Fibroblast of the conjunctiva (primary cell): Measurements from ENCODE around the gene MISP3.

Experiments
- DNase-seq: peaks from one replicate; pipeline ENCODE4 v3.0.0-alpha.2; 2010; ENCODE audit warnings: low read depth

MISP3 gene

GRCh38 chr19:14102756-14103155, 30.2 kb downstream of the MISP3 start:
- DNase-seq = no peak

- DNase-seq = no peak
These were observed 30.7 kb downstream of the MISP3 start for GRCh38 chr19:14103310-14103709.

GRCh38 chr19:14105680-14106079, 33.1 kb downstream of the MISP3 start:
- DNase-seq = no peak

DNA sequence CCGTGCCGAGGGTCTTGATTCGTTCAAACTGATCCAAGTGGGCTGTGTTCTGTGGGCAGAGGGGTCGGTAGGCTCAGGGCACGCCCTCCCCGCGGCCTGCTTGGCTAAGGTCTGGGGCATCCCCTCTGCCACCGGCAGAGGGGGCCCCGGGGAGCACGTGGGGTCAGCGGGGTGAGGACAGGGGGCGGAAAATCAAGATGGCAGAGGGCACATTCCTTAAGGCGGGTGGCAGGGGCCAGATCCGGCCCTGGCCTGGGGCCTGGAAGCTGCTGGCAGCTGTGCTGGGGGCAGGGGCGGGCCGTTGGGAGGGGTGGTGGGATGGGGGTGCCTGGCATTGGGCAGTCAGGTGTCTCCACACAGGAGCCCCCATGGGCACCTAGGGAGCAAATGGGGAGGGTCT, 34.3 kb downstream of the MISP3 start:
- no peak for DNase-seq

GRCh38 chr19:14107581-14108461, 35.2 kb downstream of the MISP3 start:
- no peak for DNase-seq

- no peak for DNase-seq
These were observed 38.1 kb downstream of the MISP3 start for GRCh38 chr19:14110650-14111049.

DNA sequence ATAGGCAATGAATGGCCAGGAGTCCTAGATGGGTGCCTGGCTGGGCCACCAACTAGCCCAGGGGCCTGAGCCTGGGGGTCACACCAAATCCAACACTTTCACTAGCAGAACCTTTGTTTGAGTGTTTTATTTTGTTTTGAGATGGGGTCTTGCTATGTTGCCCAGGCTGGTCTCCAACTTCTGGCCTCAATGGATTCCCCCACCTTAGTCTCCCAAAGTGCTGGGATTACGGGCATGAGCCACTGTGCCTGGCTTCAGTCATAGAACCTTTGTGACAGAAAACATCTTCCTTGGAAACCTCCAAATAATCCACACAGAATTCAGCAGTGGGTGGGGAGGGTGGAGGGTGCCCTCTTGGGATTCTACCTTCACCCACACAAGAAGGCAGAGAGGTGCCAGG, 38.9 kb downstream of the MISP3 start:
- no peak for DNase-seq

DNA sequence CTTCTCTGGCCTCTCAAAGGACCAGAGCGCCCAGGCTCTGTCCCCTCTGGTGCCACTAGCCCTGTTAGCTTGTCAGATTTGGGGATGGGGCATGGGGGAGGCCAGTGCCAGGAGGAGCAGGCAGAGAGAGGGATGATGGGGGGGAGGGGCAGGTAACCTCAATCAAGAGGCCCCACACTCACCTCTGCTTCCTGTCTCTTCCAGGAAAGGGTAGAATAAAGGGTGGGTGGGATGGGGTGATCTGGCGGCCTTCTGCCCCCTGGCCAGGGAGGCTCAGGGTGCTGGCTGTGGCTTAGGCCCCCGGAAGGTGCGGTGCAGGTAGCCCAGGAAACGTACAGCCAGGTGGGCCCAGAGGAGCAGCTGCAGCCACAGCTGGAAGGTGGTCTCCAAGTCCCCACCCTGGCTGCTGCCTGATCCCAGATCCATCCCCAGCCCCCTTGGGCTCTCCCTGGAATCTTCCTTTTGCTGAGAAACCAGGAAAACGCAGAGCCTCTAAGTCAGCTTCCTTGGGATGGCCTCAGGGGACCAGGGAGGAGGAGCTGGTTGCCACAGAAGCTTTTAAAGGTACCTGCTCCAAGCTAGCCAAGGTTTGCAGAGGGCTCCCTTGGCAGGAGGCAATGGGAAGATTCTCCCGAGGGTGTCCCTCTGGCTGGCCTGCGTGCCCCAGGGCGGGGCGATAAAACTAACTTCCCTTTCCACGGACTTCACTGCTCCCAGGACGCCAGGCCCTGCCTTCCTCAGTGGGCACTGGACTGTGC, 39.6 kb downstream of the MISP3 start:
- DNase-seq = no peak

DNA sequence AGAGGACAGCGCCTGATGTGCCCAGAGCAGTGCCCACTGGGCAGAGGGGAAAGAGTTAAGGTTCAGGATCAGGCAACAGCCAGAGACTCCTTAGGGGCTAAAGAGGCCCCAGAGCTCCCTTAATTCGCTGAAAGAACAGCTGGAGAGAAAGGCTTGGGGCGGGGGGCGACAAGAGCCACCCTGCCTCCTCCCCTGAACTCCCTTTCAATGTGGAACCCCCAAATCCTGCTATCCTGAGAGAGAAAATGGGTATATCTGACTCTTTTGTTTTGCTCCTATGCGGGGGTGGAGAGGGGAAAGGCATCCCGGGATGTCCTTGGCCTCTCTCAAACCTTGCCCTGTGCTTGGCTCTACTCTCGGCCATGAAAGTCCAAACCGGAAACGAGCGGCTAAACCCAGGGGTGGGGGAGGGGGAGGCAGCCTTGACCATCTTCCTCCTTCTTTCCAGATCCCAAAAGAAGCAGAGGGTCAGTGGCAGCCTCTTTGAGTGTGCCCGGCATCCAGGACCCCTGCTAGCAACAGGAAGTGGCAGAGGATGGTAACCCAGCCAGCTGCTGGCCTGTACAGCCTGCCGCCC, 40.3 kb downstream of the MISP3 start:
- DNase-seq = no peak

DNA sequence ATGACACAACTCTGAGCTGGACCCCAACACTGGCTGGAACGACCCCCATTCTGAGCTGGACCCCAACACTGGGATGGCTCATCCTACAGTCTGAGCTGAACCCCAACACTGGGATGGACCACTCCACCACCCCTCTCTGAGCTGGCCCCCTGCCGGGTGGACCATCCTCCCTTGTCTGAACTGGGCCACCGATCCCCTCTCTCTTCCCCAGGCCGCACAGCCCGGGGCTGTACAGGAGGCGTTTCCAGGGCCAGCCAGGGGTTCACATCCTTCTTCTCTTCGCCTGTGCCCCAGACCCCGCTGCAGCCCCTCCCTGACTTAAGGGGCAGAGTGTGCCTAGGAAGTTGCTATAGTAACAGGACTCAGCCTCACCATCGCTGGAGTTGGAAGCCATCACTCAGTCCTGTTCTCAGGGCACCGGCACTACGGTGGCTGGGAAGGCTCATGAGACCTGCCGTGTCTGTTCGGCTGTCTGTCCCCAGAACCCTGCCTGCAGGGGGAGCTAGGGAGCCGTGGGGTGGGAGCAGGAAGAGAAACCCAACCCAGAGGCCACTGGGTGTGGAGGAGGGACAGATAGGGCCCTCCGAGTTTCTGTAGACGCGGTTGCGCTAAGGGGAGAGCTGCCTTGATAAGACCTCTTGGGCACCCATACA, 41.3 kb downstream of the MISP3 start:
- DNase-seq = no peak

- no peak for DNase-seq
These were observed 41.9 kb downstream of the MISP3 start for GRCh38 chr19:14114439-14114838.

- DNase-seq = no peak
These were observed 42.3 kb downstream of the MISP3 start for GRCh38 chr19:14114854-14115253.

- no peak for DNase-seq
These were observed 43.2 kb downstream of the MISP3 start for GRCh38 chr19:14115756-14116155.

GRCh38 chr19:14116525-14116917, 43.9 kb downstream of the MISP3 start:
- DNase-seq = no peak

DNA sequence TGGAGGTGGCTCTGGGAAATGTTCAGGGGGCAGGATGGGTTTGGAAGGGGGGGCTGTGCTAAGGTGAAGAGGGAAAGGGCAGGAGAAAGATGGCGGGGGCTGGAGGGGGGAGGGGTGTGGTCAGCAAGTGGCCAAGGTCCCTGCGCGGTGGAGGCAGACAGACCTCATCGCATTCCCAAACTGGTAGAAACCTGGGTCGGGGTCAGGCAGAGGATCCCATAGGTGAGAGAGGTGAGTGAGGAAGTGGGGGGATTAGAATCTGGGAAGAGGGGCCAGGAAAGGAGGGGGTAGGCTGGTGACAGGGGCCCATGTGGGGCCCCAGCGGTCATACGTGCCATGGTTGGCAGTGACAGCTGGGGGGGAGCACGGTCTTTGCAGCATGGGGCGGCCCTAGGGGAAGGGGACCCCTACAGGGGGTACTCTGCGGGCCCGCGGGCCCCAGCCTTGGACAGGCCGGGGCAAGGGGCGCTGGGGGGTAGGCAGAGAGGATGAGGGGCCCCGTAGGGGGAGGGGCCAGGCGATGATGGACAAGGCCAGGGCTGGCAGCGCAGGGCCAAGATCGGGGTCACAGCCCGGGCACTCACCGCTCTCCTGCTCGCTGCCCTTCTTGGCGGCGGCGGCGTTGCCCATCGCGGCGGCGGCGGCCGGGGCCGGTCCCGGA, 44.5 kb downstream of the MISP3 start:
- no peak for DNase-seq

GRCh38 chr19:14117668-14118164, 45.1 kb downstream of the MISP3 start, which contains the start of gene PRKACA:
Gene PRKACA (minus strand): TSS chr19:14117762. CDS start chr19:14117547, 215 bp downstream.
- peak; percentile 98 for DNase-seq

DNA sequence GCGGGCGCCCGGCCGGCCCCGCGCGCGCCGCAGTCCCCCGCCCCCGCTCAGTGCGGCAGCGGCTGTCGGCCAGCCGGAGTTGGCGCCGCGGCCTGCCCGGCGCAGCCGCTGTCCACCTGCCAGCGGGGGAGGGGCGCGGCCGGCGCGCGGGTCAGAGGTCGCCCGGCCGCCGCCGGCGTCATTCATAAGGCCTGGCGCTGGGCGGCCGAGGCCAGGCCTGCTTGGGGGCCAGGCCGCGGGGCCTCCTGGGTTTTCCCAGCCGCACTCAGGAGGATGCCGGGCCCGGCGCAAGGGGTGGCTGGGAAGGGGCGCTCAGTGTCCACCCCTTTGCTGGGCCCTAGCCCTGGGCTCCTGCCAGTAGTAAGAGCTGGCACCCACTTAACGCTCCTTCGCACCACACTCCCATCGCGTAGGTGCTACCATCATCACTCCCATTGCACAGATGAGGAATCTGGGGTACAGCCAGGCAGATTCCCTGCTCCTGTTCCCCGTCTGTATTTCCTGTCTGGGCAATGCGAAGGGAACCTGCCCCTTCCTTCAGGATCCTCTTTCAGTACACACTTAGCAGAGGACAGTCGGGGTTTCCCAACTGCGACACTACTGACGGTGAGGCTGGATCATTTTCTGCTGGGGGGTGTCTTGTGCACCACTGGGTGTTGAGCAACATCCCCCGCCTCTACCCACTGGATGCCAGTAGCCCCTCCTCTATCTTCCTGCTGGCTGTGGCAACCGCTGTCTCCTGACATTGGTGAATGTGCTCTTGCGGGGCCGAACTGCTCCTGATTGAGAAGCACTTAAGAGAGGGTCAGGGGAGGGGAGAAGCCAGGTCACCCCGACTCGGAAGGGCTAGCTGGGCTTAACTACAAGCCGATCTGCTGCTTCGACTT, 45.8 kb downstream of the MISP3 start:
- DNase-seq = peak; percentile 63

GRCh38 chr19:14119146-14119545, 46.6 kb downstream of the MISP3 start:
- no peak for DNase-seq

DNA sequence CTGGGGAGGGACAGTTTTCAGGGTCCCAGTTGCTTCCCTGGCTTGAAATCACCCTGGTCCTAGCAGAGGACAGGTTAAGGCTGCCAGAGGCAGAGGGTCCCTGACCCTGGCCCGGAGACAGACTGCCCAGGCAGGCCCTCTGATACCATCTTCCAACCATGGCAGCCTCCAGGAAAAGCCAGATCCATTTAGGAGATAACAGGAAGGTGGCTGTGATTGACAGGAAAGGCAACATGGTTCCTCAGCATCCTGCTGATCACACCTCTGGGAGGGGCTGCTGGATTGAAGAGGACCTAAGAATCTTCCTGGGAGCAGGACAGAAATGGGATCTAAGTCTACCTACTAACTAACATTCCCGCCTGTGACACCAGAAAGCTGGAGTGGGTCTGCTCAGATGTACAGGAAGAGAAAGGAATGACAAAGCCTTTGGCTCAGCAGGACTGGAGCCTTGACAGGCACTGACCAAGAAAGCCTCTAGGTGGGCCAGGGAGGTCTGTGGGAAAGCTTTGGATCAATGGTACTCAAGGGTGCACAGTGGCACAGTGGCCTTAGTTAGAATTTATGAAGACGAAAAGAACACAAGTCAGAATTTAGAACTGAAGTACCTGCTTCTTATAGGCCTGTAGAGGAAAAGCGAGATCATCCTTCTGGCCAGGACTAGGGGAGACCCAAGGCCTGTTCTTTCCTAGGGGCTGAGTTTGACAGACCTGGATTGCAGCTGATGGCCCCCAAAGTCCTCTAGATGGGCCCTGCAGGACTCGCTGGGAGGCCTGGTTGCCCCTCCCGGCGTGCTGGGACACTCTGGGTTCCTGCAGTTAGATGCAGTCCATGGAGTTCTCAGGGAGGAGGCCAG, 47.3 kb downstream of the MISP3 start:
- no peak for DNase-seq

- no peak for DNase-seq
These were observed 47.9 kb downstream of the MISP3 start for GRCh38 chr19:14120497-14120780.
